Transverse colon (tissue), 3 donors: Measurements from ENCODE around the gene TLN1.

Experiments used
- CTCF ChIP-seq, 5 experiments: fragments of 200-600 bp in 3 of 5; fragments of 450-650 bp in 2 of 5; sonication (generic) in 3 of 5; IDR thresholded peaks; 1 replicate in 2 of 5; 2 replicates in 3 of 5; pipeline ENCODE4 v1.5.1; 2016 to 2017; ENCODE audit warnings: antibody characterized with exemption in 5 of 5, inconsistent platforms in 3 of 5, mild to moderate bottlenecking in 2 of 5, moderate library complexity in 1 of 5
- EP300 ChIP-seq: sonication (generic); formaldehyde crosslinking; IDR thresholded peaks from one replicate; pipeline ENCODE4 v1.6.1; 2017; ENCODE audit warnings: antibody characterized with exemption, low read depth
- POLR2A ChIP-seq: fragments of 450-650 bp; IDR thresholded peaks from one replicate; pipeline ENCODE4 v1.6.1; 2016; ENCODE audit warnings: antibody characterized with exemption, mild to moderate bottlenecking, moderate library complexity

GRCh38 chr9:35669331-35670145, 62.5 kb downstream of the TLN1 start:
- TF ChIP-seq POLR2A (no peak), CTCF (IDR thresholded peaks at IDR 0.05) (no peak), EP300 (no peak)
